ENCODE data around the gene B3GNT3.

DNA sequence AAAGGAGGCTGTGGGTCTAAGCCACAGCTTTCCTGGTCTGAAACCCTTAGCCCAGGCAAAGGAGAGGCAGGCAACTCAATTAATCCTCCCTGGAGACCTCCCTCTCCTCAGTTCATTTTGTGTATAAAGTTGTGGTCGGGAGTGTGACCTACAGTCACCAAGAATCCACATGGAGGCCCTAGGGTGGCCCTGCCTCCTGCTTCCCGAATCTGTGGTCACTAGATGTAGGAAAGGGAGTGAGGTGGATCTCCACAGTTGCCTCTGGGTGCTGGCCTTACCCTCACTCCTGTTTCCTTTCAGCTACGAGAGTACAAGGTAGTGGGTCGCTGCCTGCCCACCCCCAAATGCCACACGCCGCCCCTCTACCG is 66.0 kb downstream of the B3GNT3 start:
- TF ChIP-seq, protein P1, sequence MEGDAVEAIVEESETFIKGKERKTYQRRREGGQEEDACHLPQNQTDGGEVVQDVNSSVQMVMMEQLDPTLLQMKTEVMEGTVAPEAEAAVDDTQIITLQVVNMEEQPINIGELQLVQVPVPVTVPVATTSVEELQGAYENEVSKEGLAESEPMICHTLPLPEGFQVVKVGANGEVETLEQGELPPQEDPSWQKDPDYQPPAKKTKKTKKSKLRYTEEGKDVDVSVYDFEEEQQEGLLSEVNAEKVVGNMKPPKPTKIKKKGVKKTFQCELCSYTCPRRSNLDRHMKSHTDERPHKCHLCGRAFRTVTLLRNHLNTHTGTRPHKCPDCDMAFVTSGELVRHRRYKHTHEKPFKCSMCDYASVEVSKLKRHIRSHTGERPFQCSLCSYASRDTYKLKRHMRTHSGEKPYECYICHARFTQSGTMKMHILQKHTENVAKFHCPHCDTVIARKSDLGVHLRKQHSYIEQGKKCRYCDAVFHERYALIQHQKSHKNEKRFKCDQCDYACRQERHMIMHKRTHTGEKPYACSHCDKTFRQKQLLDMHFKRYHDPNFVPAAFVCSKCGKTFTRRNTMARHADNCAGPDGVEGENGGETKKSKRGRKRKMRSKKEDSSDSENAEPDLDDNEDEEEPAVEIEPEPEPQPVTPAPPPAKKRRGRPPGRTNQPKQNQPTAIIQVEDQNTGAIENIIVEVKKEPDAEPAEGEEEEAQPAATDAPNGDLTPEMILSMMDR (IDR thresholded peaks at IDR 0.05; ENCODE audit: low read depth, low read length), result no peak
- no peak for TF ChIP-seq MYC (IDR thresholded peaks at IDR 0.05; ENCODE audit: low read depth, low read length)
- no peak for TF ChIP-seq POLR2A (IDR thresholded peaks at IDR 0.05; ENCODE audit: extremely low read depth, insufficient read length)
- TF ChIP-seq, protein P2, sequence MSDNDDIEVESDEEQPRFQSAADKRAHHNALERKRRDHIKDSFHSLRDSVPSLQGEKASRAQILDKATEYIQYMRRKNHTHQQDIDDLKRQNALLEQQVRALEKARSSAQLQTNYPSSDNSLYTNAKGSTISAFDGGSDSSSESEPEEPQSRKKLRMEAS (IDR thresholded peaks at IDR 0.05; ENCODE audit: low read depth, low read length), result no peak

Data from NB4 (cell line).